Measurements from ENCODE around the gene ARL10. TPM values are rescaled to one million over a fixed set of nuclear protein-coding genes. Genes with fewer than 3 reads are reported as not detected.
A peak's percentile ranks its signal among the peaks of the same experiment; 100 is the strongest.
"Not testable (repeated sequence)": the region's sequence is repeated elsewhere in the genome, so short reads cannot be mapped to it uniquely, and the experiment has no call there.

The ARL10 gene
- total RNA-seq, 4 donors from 2014 or later = 1.4 to 4.7 (median 2.4) TPM

DNA sequence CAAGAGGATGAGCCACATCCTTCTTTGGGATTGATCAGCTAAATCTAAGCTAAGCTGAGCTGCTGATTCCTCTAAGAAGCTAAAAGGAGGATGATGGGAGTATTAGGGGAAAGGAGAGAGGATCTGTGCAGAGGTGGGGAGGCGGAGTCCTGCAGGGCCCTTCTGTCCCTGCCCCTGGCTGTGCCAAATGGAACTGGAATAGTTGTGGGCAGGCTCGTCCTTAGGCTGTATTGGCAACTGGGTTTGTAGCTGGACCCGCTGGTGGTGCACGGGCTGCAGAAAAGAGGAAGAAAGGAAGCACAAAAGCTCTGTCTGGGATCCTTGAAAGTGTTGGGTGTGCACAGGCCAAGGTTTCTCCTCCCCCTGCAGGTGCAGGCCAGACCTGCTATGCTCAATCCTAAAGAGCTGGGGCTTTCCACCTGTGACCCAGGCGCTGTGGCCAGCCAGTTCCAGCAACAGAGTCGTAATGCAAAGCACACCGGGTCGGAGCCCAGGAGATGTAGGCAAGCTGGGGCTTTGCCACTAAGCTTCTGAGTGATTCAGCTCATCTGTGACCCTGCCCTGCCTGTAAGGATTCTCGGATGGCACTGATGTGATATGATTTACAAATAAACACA is 41.3 kb downstream of the ARL10 start:
- DNase-seq (no peak), ATAC-seq (no peak)
- Histone ChIP-seq H3K4me1 (peaks cover 8 to 20% of the 10 kb centered on the region in 2 donors), H3K9me3 (no peaks in the 10 kb centered on the region), H3K27me3 (no peaks in the 10 kb centered on the region), H3K36me3 (peaks cover 0 to 57% of the 10 kb centered on the region in 2 donors), H3K27ac (peak overlapping the region in 1 of 4 donors; percentile 71), H3K4me3 (no peak overlapping the region)
- TF ChIP-seq, protein P1, sequence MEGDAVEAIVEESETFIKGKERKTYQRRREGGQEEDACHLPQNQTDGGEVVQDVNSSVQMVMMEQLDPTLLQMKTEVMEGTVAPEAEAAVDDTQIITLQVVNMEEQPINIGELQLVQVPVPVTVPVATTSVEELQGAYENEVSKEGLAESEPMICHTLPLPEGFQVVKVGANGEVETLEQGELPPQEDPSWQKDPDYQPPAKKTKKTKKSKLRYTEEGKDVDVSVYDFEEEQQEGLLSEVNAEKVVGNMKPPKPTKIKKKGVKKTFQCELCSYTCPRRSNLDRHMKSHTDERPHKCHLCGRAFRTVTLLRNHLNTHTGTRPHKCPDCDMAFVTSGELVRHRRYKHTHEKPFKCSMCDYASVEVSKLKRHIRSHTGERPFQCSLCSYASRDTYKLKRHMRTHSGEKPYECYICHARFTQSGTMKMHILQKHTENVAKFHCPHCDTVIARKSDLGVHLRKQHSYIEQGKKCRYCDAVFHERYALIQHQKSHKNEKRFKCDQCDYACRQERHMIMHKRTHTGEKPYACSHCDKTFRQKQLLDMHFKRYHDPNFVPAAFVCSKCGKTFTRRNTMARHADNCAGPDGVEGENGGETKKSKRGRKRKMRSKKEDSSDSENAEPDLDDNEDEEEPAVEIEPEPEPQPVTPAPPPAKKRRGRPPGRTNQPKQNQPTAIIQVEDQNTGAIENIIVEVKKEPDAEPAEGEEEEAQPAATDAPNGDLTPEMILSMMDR (IDR thresholded peaks at IDR 0.05 in 4 of 5, conservative IDR thresholded peaks at IDR 0.05 in 1 of 5) = no peak
- no peak for TF ChIP-seq POLR2A (IDR thresholded peaks at IDR 0.05)
- intact Hi-C loops (cut with DNase I; ENCODE audit: low total_unique reads) = no loop called here
- in situ Hi-C loops (cut with MboI; ENCODE audit: low sequenced_read_pairs in 4 of 4) = loop anchor here in 1 of 4 donors (25.0 kb wide), 1 partner anchor 131 kb away; the partner anchor contains the start of genes CDHR2 and RNF44

DNA sequence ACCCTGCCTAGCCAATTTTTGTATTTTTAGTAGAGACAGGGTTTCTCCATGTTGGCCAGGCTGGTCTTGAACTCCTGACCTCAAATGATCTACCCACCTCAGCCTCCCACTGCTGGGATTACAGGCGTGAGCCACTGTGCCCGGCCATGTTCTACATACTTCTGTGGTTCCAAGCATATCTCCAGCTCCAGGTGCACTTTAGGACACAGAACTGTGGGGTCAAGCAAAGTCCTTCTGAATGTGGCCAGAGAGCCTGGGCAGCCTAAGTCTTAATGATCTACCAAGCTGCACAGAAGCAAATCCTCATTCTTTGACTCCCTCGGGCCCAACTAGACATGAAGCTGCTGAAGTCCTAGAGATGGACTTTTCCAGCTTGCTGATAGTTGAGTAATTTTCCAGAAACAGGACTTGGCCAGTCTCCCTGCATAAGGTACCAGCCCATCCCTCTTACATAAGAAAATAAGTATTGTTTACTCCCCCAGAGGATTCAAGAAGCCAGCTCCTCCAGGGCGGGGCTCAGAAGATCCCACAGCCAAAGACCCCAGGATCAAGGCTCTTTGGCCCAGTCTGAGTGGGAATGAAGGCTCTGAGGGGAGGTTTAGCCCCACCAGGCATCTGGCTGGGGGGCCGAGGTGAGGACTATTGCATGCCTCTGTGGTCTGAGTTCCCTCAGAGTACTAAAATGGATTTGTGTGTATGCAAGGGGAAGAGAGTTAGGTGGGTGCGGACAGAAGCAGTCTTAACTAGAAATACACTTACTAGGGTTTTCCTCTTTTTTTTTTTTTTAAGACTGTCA is 42.4 kb downstream of the ARL10 start:
- intact Hi-C loops (cut with DNase I; ENCODE audit: low total_unique reads) = no loop called here
- Histone ChIP-seq H3K9me3 (no peaks in the 10 kb centered on the region), H3K36me3 (peaks cover 0 to 57% of the 10 kb centered on the region in 2 donors), H3K4me1 (peaks cover 13 to 22% of the 10 kb centered on the region in 2 donors), H3K27me3 (no peaks in the 10 kb centered on the region), H3K27ac (peak overlapping the region in 3 of 4 donors; percentile 57 to 72 (median 71)), H3K4me3 (no peak overlapping the region)
- TF ChIP-seq, protein P1 (IDR thresholded peaks at IDR 0.05 in 4 of 5, conservative IDR thresholded peaks at IDR 0.05 in 1 of 5) = no peak
- TF ChIP-seq POLR2A (IDR thresholded peaks at IDR 0.05) = no peak
- ATAC-seq (peak; percentile 68 to 81), DNase-seq (peak in 1 of 2 donors; percentile 45)
- in situ Hi-C loops (cut with MboI; ENCODE audit: low sequenced_read_pairs in 4 of 4) = loop anchor here in 1 of 4 donors (25.0 kb wide), 1 partner anchor 130 kb away; the partner anchor contains the start of genes CDHR2 and RNF44

DNA sequence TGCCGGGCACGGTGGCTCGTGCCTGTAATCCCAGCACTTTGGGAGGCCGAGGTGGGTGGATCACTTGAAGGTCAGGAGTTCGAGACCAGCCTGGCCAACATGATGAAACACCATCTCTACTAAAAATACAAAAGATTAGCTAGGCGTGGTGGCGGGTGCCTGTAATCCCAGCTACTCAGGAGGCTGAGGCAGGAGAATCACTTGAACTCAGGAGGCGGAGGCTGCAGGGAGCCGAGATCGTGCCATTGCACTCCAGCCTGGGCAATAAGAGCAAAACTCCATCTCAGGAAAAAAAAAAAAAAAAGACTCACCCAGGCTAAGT is 42.9 kb downstream of the ARL10 start:
- Histone ChIP-seq H3K4me1 (peaks cover 17 to 28% of the 10 kb centered on the region in 2 donors), H3K36me3 (peaks cover 0 to 57% of the 10 kb centered on the region in 2 donors), H3K27ac (peak overlapping the region in 3 of 4 donors; percentile 57 to 72 (median 71))
- H3K27me3 ChIP-seq; DNase-seq; intact Hi-C loops (cut with DNase I; ENCODE audit: low total_unique reads); H3K9me3 ChIP-seq; H3K4me3 ChIP-seq; ATAC-seq: not testable (repeated sequence)
- in situ Hi-C loops (cut with MboI; ENCODE audit: low sequenced_read_pairs in 4 of 4) = loop anchor here in 1 of 4 donors (25.0 kb wide), 1 partner anchor 129 kb away; the partner anchor contains the start of genes CDHR2 and RNF44

DNA sequence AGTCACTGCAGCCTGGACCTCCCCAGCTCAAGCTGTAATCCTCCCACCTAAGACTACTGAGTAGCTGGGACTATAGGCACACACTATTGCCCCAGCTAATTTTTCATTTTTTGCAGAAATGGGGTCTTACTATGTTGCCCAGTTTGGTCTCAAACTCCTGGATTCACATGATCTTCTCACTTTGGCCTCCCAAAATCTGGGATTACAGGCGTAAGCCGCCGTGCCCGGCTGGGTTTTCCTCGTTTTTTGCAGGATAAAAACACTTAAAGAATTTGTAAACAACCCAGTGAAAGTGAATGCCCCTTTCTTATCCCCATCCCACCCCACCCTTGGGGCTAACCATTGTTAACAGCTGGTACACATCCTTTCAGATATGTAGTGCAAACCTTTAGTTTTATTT is 43.3 kb downstream of the ARL10 start:
- in situ Hi-C loops (cut with MboI; ENCODE audit: low sequenced_read_pairs in 4 of 4) = loop anchor here in 1 of 4 donors (25.0 kb wide), 1 partner anchor 129 kb away; the partner anchor contains the start of genes CDHR2 and RNF44
- H3K4me1 ChIP-seq = peaks cover 21 to 31% of the 10 kb centered on the region in 2 donors
- peaks cover 0 to 57% of the 10 kb centered on the region in 2 donors for H3K36me3 ChIP-seq

More for the DNA sequence above, 43.3 kb downstream of the ARL10 start:
- Histone ChIP-seq H3K27me3 (no peaks in the 10 kb centered on the region), H3K4me3 (no peak overlapping the region), H3K27ac (peak overlapping the region in 1 of 4 donors; percentile 71), H3K9me3 (no peaks in the 10 kb centered on the region)
- intact Hi-C loops (cut with DNase I; ENCODE audit: low total_unique reads) = no loop called here
- no peak for TF ChIP-seq POLR2A (IDR thresholded peaks at IDR 0.05)
- TF ChIP-seq, protein P1 (IDR thresholded peaks at IDR 0.05 in 4 of 5, conservative IDR thresholded peaks at IDR 0.05 in 1 of 5) = no peak
- ATAC-seq (no peak), DNase-seq (no peak)

Measured in gastrocnemius medialis (tissue), 4 donors.